HepG2 (cell line): ENCODE data around the gene GPR4. TPM values are rescaled to one million over a fixed set of nuclear protein-coding genes. Genes with fewer than 3 reads are reported as not detected.
A peak's percentile ranks its signal among the peaks of the same experiment; 100 is the strongest.

Source experiments
- ATM ChIP-seq: fragments of 450-650 bp; IDR thresholded peaks from 2 replicates; pipeline ENCODE4 v1.7.1; 2017; ENCODE audit warnings: mild to moderate bottlenecking, borderline replicate concordance
- CENPT ChIP-seq: sonication (generic); formaldehyde crosslinking; IDR thresholded peaks from 2 replicates; pipeline ENCODE4 v1.8.0; 2022; ENCODE audit warnings: low read depth, mild to moderate bottlenecking, moderate library complexity, missing genetic modification reagents
- CHCHD3 ChIP-seq: sonication (generic); formaldehyde crosslinking; IDR thresholded peaks from 2 replicates; pipeline ENCODE4 v1.8.0; 2022; ENCODE audit warnings: mild to moderate bottlenecking, missing genetic modification reagents, moderate library complexity
- FOXA3 ChIP-seq: IDR thresholded peaks from 2 replicates; pipeline ENCODE4 v1.6.1; 2016; ENCODE audit warnings: missing genetic modification reagents, missing compliant biosample characterization
- KAT2B ChIP-seq: fragments of 150-350 bp; IDR thresholded peaks from 2 replicates; pipeline ENCODE4 v1.6.1; 2014; ENCODE audit warnings: low read depth, low read length, borderline replicate concordance
- SALL1 ChIP-seq: sonication (generic); formaldehyde crosslinking; IDR thresholded peaks from 2 replicates; pipeline ENCODE4 v1.8.0; 2022; ENCODE audit warnings: mild to moderate bottlenecking, missing genetic modification reagents
- ZC3H4 ChIP-seq: sonication (generic); formaldehyde crosslinking; IDR thresholded peaks from 2 replicates; pipeline ENCODE4 v1.4.0; 2020; ENCODE audit warnings: missing genetic modification reagents, borderline replicate concordance
- ZFP41 ChIP-seq: sonication (generic); formaldehyde crosslinking; IDR thresholded peaks from 2 replicates; pipeline ENCODE4 v1.4.0; 2020; ENCODE audit warnings: mild to moderate bottlenecking, missing genetic modification reagents, borderline replicate concordance
- ZNF256 ChIP-seq: sonication (generic); formaldehyde crosslinking; conservative IDR thresholded peaks from 2 replicates; pipeline ENCODE4 v1.4.0; 2020; ENCODE audit warnings: missing genetic modification reagents
- ZNF572 ChIP-seq: sonication (generic); formaldehyde crosslinking; IDR thresholded peaks from 2 replicates; pipeline ENCODE4 v1.5.1; 2020; ENCODE audit warnings: mild to moderate bottlenecking, missing genetic modification reagents
- ZNF713 ChIP-seq: sonication (generic); formaldehyde crosslinking; IDR thresholded peaks from 2 replicates; pipeline ENCODE4 v1.4.0; 2020; ENCODE audit warnings: mild to moderate bottlenecking, missing genetic modification reagents
- ZNF724P ChIP-seq: sonication (generic); formaldehyde crosslinking; IDR thresholded peaks from 2 replicates; pipeline ENCODE4 v1.8.0; 2022; ENCODE audit warnings: missing genetic modification reagents, borderline replicate concordance
- ZSCAN12 ChIP-seq: sonication (generic); formaldehyde crosslinking; IDR thresholded peaks from 2 replicates; pipeline ENCODE4 v1.9.0; 2021; ENCODE audit warnings: mild to moderate bottlenecking, missing genetic modification reagents
- ZZZ3 ChIP-seq: sonication (generic); formaldehyde crosslinking; IDR thresholded peaks from 2 replicates; pipeline ENCODE4 v1.4.0; 2020; ENCODE audit warnings: missing genetic modification reagents, mild to moderate bottlenecking, borderline replicate concordance
- polyA plus RNA-seq, 8 experiments: library from polyadenylated mRNA; depleted of rRNA in 3 of 8; stranded (reverse) in 7 of 8; unstranded in 1 of 8; fragments of >200 nt; fragmentation: Illumina TruSeq in 4 of 8; extraction: Trizol in 4 of 8; gene quantifications; 2 replicates each; pipeline versions ENCODE4 v1.2.1 to v1.2.3, GENCODE V29; 2011 to 2016; ENCODE audit warnings: low read depth in 4 of 8, missing spikeins in 1 of 8, mixed read lengths in 1 of 8; ENCODE audit not compliant: insufficient read depth in 1 of 8
- total RNA-seq, 5 experiments: library from RNA; depleted of rRNA; stranded (reverse); fragments of >200 nt; fragmentation: Illumina TruSeq; extraction: Trizol; gene quantifications; 2 replicates each; pipeline ENCODE4 v1.2.3, GENCODE V29; 2016; ENCODE audit warnings: low read depth in 1 of 5
- TF ChIP-seq, protein P1 (sequence below): sonication (generic); formaldehyde crosslinking; IDR thresholded peaks from 2 replicates; pipeline ENCODE4 v1.4.0; 2020; ENCODE audit warnings: missing genetic modification reagents, borderline replicate concordance
- TF ChIP-seq, protein P2 (sequence below): IDR thresholded peaks from 2 replicates; pipeline ENCODE4 v1.6.1; 2016; ENCODE audit warnings: control low read depth
- TF ChIP-seq, protein P3 (sequence below): sonication (generic); formaldehyde crosslinking; IDR thresholded peaks from 2 replicates; pipeline ENCODE4 v1.8.1; 2023; ENCODE audit warnings: missing genetic modification reagents, mild to moderate bottlenecking, borderline replicate concordance
- TF ChIP-seq, protein P4 (sequence below): sonication (generic); formaldehyde crosslinking; IDR thresholded peaks from 2 replicates; pipeline ENCODE4 v1.4.0; 2020; ENCODE audit warnings: missing genetic modification reagents, borderline replicate concordance
- TF ChIP-seq, protein P5 (sequence below): sonication (generic); formaldehyde crosslinking; IDR thresholded peaks from 2 replicates; pipeline ENCODE4 v1.4.0; 2020; ENCODE audit warnings: missing genetic modification reagents

The GPR4 gene
- total and polyA plus RNA-seq, 2 of the 13 experiments (the other 11 are each of a cell fraction or from before 2014, with no cell fraction given) = 0.15 TPM; not detected in 1

DNA sequence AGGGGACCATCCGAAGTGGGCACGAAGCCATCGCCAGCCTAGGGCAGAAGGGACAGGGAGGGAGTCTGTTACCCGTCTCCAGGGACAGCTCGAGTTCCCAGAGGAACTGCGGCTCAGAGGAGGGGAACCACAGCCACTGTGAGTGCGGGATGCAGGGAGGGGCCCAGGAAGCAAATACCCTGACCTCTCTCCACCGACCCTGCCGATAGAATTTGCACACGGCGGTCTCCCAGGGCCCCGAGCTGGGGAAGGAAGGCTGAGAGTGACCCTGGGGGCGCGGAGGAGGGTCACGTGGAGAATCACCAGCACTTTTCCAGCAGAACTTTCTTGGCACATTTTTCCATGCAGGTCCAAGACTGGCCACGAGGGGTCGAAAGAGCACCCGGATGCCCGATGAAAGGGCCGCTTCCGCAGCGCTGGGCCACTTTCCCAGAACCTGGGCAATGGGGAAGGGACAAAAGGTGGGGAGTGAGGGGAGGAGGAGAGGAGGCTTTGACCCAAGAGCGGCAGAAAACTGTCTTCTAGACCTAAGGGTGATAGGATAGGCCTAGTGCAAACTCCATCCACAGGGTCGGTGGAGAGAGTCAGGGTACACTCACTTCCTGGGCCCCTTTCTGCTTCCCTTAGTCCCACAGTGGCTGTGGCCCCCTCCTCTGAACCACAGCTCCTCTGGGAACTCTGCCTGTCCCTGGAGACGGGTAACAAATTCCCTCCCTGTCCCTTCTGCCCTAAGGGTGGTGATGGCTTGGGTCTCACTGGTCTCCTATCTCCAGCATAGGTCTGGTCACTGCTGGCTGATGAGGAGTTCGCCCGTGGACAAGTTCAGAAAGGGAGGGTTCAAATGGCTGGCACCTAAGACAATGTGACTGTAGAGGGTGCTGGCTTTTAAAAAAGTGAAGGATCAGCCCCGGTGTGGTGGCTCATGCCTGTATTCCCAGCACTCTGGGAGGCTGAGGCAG lies 5.3 kb upstream of the GPR4 start (continued):
- TF ChIP-seq, protein P1, sequence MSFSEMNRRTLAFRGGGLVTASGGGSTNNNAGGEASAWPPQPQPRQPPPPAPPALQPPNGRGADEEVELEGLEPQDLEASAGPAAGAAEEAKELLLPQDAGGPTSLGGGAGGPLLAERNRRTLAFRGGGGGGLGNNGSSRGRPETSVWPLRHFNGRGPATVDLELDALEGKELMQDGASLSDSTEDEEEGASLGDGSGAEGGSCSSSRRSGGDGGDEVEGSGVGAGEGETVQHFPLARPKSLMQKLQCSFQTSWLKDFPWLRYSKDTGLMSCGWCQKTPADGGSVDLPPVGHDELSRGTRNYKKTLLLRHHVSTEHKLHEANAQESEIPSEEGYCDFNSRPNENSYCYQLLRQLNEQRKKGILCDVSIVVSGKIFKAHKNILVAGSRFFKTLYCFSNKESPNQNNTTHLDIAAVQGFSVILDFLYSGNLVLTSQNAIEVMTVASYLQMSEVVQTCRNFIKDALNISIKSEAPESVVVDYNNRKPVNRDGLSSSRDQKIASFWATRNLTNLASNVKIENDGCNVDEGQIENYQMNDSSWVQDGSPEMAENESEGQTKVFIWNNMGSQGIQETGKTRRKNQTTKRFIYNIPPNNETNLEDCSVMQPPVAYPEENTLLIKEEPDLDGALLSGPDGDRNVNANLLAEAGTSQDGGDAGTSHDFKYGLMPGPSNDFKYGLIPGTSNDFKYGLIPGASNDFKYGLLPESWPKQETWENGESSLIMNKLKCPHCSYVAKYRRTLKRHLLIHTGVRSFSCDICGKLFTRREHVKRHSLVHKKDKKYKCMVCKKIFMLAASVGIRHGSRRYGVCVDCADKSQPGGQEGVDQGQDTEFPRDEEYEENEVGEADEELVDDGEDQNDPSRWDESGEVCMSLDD (CRISPR knock-in tag) = no peak
- TF ChIP-seq, protein P2, sequence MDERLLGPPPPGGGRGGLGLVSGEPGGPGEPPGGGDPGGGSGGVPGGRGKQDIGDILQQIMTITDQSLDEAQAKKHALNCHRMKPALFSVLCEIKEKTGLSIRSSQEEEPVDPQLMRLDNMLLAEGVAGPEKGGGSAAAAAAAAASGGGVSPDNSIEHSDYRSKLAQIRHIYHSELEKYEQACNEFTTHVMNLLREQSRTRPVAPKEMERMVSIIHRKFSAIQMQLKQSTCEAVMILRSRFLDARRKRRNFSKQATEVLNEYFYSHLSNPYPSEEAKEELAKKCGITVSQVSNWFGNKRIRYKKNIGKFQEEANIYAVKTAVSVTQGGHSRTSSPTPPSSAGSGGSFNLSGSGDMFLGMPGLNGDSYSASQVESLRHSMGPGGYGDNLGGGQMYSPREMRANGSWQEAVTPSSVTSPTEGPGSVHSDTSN (CRISPR knock-in tag) = no peak
- no peak for TF ChIP-seq ZNF724P (CRISPR knock-in tag)
- TF ChIP-seq SALL1 (CRISPR knock-in tag) = peak; percentile 71
- no peak; the same call in 1 of the 2 replicates for TF ChIP-seq ZC3H4
- TF ChIP-seq, protein P3, sequence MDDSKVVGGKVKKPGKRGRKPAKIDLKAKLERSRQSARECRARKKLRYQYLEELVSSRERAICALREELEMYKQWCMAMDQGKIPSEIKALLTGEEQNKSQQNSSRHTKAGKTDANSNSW (CRISPR knock-in tag) = no peak
- TF ChIP-seq ATM = no peak
- no peak for TF ChIP-seq ZZZ3 (CRISPR knock-in tag)
- TF ChIP-seq, protein P4, sequence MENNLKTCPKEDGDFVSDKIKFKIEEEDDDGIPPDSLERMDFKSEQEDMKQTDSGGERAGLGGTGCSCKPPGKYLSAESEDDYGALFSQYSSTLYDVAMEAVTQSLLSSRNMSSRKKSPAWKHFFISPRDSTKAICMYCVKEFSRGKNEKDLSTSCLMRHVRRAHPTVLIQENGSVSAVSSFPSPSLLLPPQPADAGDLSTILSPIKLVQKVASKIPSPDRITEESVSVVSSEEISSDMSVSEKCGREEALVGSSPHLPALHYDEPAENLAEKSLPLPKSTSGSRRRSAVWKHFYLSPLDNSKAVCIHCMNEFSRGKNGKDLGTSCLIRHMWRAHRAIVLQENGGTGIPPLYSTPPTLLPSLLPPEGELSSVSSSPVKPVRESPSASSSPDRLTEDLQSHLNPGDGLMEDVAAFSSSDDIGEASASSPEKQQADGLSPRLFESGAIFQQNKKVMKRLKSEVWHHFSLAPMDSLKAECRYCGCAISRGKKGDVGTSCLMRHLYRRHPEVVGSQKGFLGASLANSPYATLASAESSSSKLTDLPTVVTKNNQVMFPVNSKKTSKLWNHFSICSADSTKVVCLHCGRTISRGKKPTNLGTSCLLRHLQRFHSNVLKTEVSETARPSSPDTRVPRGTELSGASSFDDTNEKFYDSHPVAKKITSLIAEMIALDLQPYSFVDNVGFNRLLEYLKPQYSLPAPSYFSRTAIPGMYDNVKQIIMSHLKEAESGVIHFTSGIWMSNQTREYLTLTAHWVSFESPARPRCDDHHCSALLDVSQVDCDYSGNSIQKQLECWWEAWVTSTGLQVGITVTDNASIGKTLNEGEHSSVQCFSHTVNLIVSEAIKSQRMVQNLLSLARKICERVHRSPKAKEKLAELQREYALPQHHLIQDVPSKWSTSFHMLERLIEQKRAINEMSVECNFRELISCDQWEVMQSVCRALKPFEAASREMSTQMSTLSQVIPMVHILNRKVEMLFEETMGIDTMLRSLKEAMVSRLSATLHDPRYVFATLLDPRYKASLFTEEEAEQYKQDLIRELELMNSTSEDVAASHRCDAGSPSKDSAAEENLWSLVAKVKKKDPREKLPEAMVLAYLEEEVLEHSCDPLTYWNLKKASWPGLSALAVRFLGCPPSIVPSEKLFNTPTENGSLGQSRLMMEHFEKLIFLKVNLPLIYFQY (CRISPR knock-in tag) = no peak
- TF ChIP-seq CENPT (CRISPR knock-in tag) = no peak
- no peak for TF ChIP-seq CHCHD3
- no peak for TF ChIP-seq ZFP41 (CRISPR knock-in tag)
- TF ChIP-seq, protein P5, sequence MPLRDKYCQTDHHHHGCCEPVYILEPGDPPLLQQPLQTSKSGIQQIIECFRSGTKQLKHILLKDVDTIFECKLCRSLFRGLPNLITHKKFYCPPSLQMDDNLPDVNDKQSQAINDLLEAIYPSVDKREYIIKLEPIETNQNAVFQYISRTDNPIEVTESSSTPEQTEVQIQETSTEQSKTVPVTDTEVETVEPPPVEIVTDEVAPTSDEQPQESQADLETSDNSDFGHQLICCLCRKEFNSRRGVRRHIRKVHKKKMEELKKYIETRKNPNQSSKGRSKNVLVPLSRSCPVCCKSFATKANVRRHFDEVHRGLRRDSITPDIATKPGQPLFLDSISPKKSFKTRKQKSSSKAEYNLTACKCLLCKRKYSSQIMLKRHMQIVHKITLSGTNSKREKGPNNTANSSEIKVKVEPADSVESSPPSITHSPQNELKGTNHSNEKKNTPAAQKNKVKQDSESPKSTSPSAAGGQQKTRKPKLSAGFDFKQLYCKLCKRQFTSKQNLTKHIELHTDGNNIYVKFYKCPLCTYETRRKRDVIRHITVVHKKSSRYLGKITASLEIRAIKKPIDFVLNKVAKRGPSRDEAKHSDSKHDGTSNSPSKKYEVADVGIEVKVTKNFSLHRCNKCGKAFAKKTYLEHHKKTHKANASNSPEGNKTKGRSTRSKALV (CRISPR knock-in tag) = no peak
- no peak for TF ChIP-seq ZSCAN12 (CRISPR knock-in tag)
- TF ChIP-seq KAT2B = no peak
- no peak for TF ChIP-seq FOXA3
- no peak for TF ChIP-seq ZNF572 (CRISPR knock-in tag)
- no peak for TF ChIP-seq ZNF256 (CRISPR knock-in tag)
- TF ChIP-seq ZNF713 (CRISPR knock-in tag) = no peak
